GM23248 (cell line): ENCODE measurements around the gene DYNC1LI1.

Experiments
- EZH2 ChIP-seq: fragments of 200-600 bp; sonication (generic); IDR thresholded peaks from 2 replicates; pipeline ENCODE4 v1.6.1; 2018; ENCODE audit warnings: antibody characterized with exemption, mild to moderate bottlenecking; ENCODE audit not compliant: insufficient read depth, poor library complexity, severe bottlenecking
- EZH2phosphoT487 ChIP-seq: fragments of 200-600 bp; sonication (generic); IDR thresholded peaks from 2 replicates; pipeline ENCODE4 v1.6.1; 2018; ENCODE audit warnings: antibody characterized with exemption, moderate library complexity, mild to moderate bottlenecking, low read depth; ENCODE audit not compliant: insufficient read depth

DNA sequence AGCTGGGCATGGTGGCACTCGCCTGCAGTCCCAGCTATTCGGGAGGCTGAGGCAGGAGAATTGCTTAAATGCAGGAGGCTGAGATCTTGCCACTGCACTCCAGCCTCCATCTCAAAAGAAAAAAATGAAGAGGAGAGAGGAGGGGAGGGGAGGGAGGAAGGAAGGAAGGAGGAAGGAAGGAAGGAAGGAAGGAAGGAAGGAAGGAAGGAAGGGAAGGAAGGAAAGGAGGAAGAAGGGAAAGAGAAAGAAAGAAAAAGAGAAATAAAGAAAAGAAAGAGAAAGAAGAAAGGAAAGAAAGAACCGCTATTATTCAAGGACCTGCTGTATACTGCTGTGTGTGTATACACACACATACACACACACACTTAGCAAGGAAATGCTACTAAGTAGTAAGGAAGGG lies 35.6 kb upstream of the DYNC1LI1 start:
- TF ChIP-seq EZH2phosphoT487 (no peak), EZH2 (no peak)
